ENCODE data around the gene PIGR.

The PIGR gene

GRCh38 chr1:206890125-206891060, 55.9 kb downstream of the PIGR start:
- peak overlapping the region; percentile 48 for H3K4me3 Mint-ChIP-seq
- peaks cover 3% of the 10 kb centered on the region for H3K36me3 Mint-ChIP-seq (ENCODE audit: low read depth)
- H3K27me3 Mint-ChIP-seq (ENCODE audit: low read depth) = peaks cover 7% of the 10 kb centered on the region
- DNase-seq (ENCODE audit: low spot score) = peak; percentile 16
- H3K27ac Mint-ChIP-seq = peak overlapping the region; percentile 72
- peaks cover 41% of the 10 kb centered on the region for H3K4me1 Mint-ChIP-seq (ENCODE audit: low read depth)
- H3K9me3 Mint-ChIP-seq = peaks cover 7% of the 10 kb centered on the region

- Mint-ChIP-seq H3K36me3 (ENCODE audit: low read depth) (peaks cover 3% of the 10 kb centered on the region), H3K4me1 (ENCODE audit: low read depth) (peaks cover 34% of the 10 kb centered on the region), H3K27me3 (ENCODE audit: low read depth) (peaks cover 15% of the 10 kb centered on the region), H3K27ac (no peak overlapping the region), H3K9me3 (peaks cover 7% of the 10 kb centered on the region), H3K4me3 (no peak overlapping the region)
- no peak for DNase-seq (ENCODE audit: low spot score)
These were observed 58.6 kb downstream of the PIGR start for GRCh38 chr1:206887701-206888100.

GRCh38 chr1:206886831-206887230, 59.4 kb downstream of the PIGR start:
- H3K36me3 Mint-ChIP-seq (ENCODE audit: low read depth) = peaks cover 3% of the 10 kb centered on the region
- no peak overlapping the region for H3K27ac Mint-ChIP-seq
- H3K27me3 Mint-ChIP-seq (ENCODE audit: low read depth) = peaks cover 17% of the 10 kb centered on the region

GRCh38 chr1:206885341-206886060, 60.8 kb downstream of the PIGR start:
- no peaks in the 10 kb centered on the region for H3K36me3 Mint-ChIP-seq (ENCODE audit: low read depth)
- H3K4me3 Mint-ChIP-seq = no peak overlapping the region
- peaks cover 21% of the 10 kb centered on the region for H3K4me1 Mint-ChIP-seq (ENCODE audit: low read depth)
- H3K9me3 Mint-ChIP-seq = no peaks in the 10 kb centered on the region
- H3K27me3 Mint-ChIP-seq (ENCODE audit: low read depth) = peaks cover 17% of the 10 kb centered on the region
- DNase-seq (ENCODE audit: low spot score) = no peak
- no peak overlapping the region for H3K27ac Mint-ChIP-seq

More at GRCh38 chr1:206886831-206887230, 59.4 kb downstream of the PIGR start:
- H3K4me3 Mint-ChIP-seq = no peak overlapping the region
- H3K4me1 Mint-ChIP-seq (ENCODE audit: low read depth) = peaks cover 33% of the 10 kb centered on the region
- peaks cover 7% of the 10 kb centered on the region for H3K9me3 Mint-ChIP-seq
- DNase-seq (ENCODE audit: low spot score) = no peak

GRCh38 chr1:206883876-206884275, 62.4 kb downstream of the PIGR start:
- Mint-ChIP-seq H3K27me3 (ENCODE audit: low read depth) (peaks cover 20% of the 10 kb centered on the region), H3K4me3 (no peak overlapping the region), H3K4me1 (ENCODE audit: low read depth) (peaks cover 8% of the 10 kb centered on the region), H3K27ac (no peak overlapping the region), H3K9me3 (peaks cover 10% of the 10 kb centered on the region), H3K36me3 (ENCODE audit: low read depth) (peaks cover 6% of the 10 kb centered on the region)
- no peak for DNase-seq (ENCODE audit: low spot score)

- H3K36me3 Mint-ChIP-seq (ENCODE audit: low read depth) = peaks cover 9% of the 10 kb centered on the region
- no peak for DNase-seq (ENCODE audit: low spot score)
- no peak overlapping the region for H3K4me3 Mint-ChIP-seq
- H3K27me3 Mint-ChIP-seq (ENCODE audit: low read depth) = peaks cover 17% of the 10 kb centered on the region
- peaks cover 5% of the 10 kb centered on the region for H3K4me1 Mint-ChIP-seq (ENCODE audit: low read depth)
- no peak overlapping the region for H3K27ac Mint-ChIP-seq
- H3K9me3 Mint-ChIP-seq = peaks cover 17% of the 10 kb centered on the region
These were observed 63.1 kb downstream of the PIGR start for GRCh38 chr1:206883160-206883559.

- H3K9me3 Mint-ChIP-seq = peaks cover 23% of the 10 kb centered on the region
- no peak for DNase-seq (ENCODE audit: low spot score)
These were observed 63.7 kb downstream of the PIGR start for GRCh38 chr1:206882555-206882954.

GRCh38 chr1:206880314-206880713, 66.0 kb downstream of the PIGR start:
- H3K9me3 Mint-ChIP-seq = peaks cover 42% of the 10 kb centered on the region
- DNase-seq (ENCODE audit: low spot score) = no peak
- peaks cover 12% of the 10 kb centered on the region for H3K36me3 Mint-ChIP-seq (ENCODE audit: low read depth)
- peaks cover 2% of the 10 kb centered on the region for H3K4me1 Mint-ChIP-seq (ENCODE audit: low read depth)
- H3K4me3 Mint-ChIP-seq = no peak overlapping the region
- peaks cover 13% of the 10 kb centered on the region for H3K27me3 Mint-ChIP-seq (ENCODE audit: low read depth)
- H3K27ac Mint-ChIP-seq = no peak overlapping the region

More at GRCh38 chr1:206882555-206882954, 63.7 kb downstream of the PIGR start:
- H3K4me3 Mint-ChIP-seq = no peak overlapping the region
- H3K36me3 Mint-ChIP-seq (ENCODE audit: low read depth) = peaks cover 11% of the 10 kb centered on the region
- H3K27ac Mint-ChIP-seq = no peak overlapping the region
- H3K4me1 Mint-ChIP-seq (ENCODE audit: low read depth) = peaks cover 2% of the 10 kb centered on the region
- H3K27me3 Mint-ChIP-seq (ENCODE audit: low read depth) = peaks cover 17% of the 10 kb centered on the region
